Astrocyte of the spinal cord (primary cell): ENCODE data around the gene MYO1A.
"Not testable (repeated sequence)": the region's sequence is repeated elsewhere in the genome, so short reads cannot be mapped to it uniquely, and the experiment has no call there.

Source experiments
- DNase-seq: peaks from one replicate; pipeline ENCODE4 v3.0.0; 2011; ENCODE audit warnings: low read depth, low spot score
- H3K4me3 ChIP-seq: 2 replicates; pipeline ENCODE4 v1.5.1; 2011; ENCODE audit warnings: low read depth, mild to moderate bottlenecking, low read length, moderate library complexity
- in situ Hi-C: cut with HindIII; loops from 2 replicates; pipeline ENCODE4 v1.10.0; 2017; ENCODE audit warnings: low sequenced_read_pairs
- TF ChIP-seq, protein P1 (sequence below): IDR thresholded peaks from 2 replicates; pipeline ENCODE4 v1.5.1; 2012; ENCODE audit warnings: low read depth, mild to moderate bottlenecking, low read length, inconsistent platforms

The MYO1A gene

GRCh38 chr12:57055824-57056223 lies 5.9 kb upstream of the MYO1A start:
- DNase-seq = no peak
- in situ Hi-C loops = no loop called here

DNA sequence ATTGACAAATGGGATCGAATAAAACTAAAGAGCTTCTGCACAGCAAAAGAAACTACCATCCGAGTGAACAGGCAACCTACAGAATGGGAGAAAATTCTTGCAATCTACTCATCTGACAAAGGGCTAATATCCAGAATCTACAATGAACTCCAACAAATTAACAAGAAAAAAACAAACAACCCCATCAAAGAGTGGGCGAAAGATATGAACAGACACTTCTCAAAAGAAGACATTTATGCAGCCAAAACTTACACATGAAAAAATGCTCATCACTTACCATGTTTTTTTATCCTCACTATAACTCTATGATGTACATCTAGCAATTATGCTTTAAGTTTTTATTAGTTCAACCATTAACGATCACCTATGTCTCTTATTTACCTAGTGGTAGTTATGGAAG lies 4.0 kb upstream of the MYO1A start:
- H3K4me3 ChIP-seq, DNase-seq, in situ Hi-C loops: not testable (repeated sequence)

More at GRCh38 chr12:57055824-57056223, 5.9 kb upstream of the MYO1A start:
- no peak overlapping the region for H3K4me3 ChIP-seq
- TF ChIP-seq, protein P1, sequence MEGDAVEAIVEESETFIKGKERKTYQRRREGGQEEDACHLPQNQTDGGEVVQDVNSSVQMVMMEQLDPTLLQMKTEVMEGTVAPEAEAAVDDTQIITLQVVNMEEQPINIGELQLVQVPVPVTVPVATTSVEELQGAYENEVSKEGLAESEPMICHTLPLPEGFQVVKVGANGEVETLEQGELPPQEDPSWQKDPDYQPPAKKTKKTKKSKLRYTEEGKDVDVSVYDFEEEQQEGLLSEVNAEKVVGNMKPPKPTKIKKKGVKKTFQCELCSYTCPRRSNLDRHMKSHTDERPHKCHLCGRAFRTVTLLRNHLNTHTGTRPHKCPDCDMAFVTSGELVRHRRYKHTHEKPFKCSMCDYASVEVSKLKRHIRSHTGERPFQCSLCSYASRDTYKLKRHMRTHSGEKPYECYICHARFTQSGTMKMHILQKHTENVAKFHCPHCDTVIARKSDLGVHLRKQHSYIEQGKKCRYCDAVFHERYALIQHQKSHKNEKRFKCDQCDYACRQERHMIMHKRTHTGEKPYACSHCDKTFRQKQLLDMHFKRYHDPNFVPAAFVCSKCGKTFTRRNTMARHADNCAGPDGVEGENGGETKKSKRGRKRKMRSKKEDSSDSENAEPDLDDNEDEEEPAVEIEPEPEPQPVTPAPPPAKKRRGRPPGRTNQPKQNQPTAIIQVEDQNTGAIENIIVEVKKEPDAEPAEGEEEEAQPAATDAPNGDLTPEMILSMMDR = no peak

DNA sequence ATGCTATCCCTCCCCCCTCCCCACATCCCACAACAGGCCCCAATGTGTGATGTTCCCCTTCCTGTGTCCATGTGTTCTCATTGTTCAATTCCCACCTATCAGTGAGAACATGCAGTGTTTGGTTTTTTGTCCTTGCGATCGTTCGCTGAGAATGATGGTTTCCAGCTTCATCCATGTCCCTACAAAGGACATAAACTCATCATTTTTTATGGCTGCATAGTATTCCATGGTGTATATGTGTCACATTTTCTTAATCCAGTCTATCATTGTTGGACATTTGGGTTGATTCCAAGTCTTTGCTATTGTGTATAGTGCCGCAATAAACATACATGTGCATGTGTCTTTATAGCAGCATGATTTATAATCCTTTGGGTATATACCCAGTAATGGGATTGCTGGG lies 3.2 kb upstream of the MYO1A start:
- in situ Hi-C loops, DNase-seq, H3K4me3 ChIP-seq: not testable (repeated sequence)

DNA sequence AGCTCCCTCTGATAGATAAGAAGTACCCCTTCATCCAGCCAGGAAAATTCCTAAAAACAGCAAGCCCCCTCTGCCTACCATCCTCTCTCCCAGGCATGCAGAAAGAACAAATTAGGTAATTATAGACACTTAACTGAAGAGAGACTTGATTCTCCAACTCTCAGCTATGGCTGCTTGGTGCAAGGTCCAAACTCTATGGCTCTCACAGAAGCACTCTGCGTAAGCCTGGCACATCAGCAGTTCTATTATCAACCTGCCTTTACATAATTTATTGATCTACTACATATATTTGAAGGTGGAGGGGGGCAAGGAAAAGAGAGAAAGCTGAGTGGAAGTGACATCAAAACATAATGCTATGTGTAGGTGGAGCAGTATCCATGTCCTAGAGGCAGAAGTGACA lies 1.1 kb upstream of the MYO1A start:
- no peak for DNase-seq
- TF ChIP-seq, protein P1 = no peak
- in situ Hi-C loops = no loop called here
- no peak overlapping the region for H3K4me3 ChIP-seq

DNA sequence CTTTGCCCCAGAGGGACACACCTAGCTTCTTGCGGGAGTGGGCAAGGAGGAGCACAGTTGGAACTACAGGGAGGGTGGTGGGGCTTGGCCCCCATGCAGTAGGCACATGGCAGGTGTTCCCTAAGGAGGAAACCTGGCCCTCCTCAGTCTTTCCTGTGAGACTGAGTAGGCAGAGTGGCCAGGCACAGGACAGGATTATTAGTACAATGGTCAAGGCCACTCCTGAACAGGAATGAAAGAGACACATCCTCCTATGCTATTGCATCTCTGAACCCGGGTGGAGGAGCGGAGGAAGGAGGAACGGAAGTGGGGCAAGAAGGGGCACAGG lies 846 bp downstream of the MYO1A start:
- TF ChIP-seq, protein P1 = no peak

DNA sequence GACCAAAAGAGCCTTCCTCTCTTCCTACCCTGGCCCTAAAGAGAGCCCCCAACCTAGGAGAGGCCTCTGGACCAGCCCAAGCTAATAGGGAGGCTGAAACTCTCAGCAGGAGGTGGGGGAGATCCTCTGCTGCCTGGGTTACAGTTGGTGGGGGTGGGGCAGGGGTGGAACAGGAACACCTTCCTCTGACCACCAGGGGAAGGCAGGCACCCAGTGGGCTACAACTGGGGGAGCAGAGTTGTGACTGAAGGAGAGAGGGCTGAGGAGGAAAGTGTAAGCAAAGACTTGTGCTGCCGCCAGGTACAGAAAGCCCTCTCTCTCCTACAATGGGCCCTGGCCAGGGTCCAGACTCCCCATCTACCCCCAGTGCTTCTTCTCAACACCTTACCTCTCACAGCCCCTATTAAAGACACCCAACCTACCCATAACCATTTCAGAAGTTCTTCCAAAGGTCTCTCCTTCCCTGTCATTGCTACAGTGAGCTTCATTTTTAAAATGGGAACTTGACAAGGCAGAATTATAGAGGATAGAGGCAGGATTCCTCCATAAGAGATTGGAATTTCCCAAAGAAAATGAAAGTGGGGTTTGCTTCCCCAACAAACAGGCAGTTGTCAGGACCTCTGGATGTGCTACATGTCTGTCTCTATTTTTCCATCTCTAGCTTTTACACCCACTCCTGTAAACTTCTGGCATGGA lies 1.4 kb downstream of the MYO1A start:
- in situ Hi-C loops = no loop called here
- DNase-seq = no peak
- H3K4me3 ChIP-seq = no peak overlapping the region
- TF ChIP-seq, protein P1 = no peak

More for the DNA sequence above, 846 bp downstream of the MYO1A start:
- in situ Hi-C loops = no loop called here
- no peak for DNase-seq
- no peak overlapping the region for H3K4me3 ChIP-seq

DNA sequence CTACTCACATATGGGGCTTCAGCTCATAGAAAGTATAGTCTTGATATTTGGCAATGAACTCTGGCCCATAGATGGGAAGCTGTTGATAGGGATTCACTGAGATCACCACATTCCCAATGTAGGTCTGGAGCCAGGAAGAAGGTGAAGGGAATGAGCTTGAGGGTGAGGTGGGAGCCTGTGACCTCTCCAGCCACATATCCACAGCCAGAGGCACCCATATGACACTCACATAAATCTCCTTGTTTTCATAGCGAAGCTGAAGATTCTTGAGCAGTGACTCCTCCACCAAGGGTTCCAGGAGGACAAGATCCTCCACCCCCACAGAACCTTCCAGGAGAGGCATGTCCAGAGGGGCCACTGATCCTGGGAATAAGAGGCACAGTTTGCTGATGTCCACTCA lies 1.9 kb downstream of the MYO1A start:
- in situ Hi-C loops = no loop called here
- TF ChIP-seq, protein P1 = no peak
- no peak for DNase-seq
- H3K4me3 ChIP-seq = no peak overlapping the region
